NK-92 (cell line): ENCODE results near the gene FAM168A.
"Not testable (repeated sequence)": the region's sequence is repeated elsewhere in the genome, so short reads cannot be mapped to it uniquely, and the experiment has no call there.

ENCODE experiments used
- DNase-seq: peaks from one replicate; lab custom pipeline; 2025; ENCODE audit not compliant: unreplicated experiment; lab: John Stamatoyannopoulos, UW

The FAM168A gene

GRCh38 chr11:73475549-73476095 is 122.3 kb downstream of the FAM168A start:
- no peak for DNase-seq

GRCh38 chr11:73473252-73473651 is 124.7 kb downstream of the FAM168A start:
- DNase-seq = no peak

DNA sequence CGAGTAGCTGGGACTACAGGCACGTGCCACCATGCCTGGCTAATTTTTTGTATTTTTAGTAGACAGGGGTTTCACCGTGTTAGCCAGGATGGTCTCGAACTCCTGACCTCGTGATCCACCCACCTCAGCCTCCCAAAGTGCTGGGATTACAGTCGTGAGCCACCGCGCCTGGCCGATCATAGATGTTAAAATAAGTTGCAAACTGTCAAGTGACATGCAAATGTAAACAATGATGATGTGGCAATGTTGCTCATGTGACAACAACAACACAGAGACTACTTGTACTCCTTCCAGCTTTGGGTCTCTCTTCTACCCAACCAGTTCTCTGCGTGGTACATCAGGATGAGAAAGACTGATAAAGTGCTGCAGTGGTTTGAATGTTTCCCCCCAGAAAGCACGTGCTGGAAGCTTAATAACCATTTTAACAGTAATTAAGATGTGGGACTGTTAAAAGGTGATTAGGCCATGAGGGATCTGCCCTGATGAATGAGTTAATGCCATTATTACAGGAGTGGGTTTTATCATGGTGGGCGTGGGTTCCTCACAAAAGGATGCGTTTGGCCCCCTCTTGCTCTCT is 127.8 kb downstream of the FAM168A start:
- DNase-seq = not testable (repeated sequence)

- no peak for DNase-seq
These were observed 128.5 kb downstream of the FAM168A start for GRCh38 chr11:73469401-73469800.

- DNase-seq = no peak
These were observed 129.2 kb downstream of the FAM168A start for GRCh38 chr11:73468590-73469161.

GRCh38 chr11:73467505-73467904 is 130.4 kb downstream of the FAM168A start:
- DNase-seq = no peak

DNA sequence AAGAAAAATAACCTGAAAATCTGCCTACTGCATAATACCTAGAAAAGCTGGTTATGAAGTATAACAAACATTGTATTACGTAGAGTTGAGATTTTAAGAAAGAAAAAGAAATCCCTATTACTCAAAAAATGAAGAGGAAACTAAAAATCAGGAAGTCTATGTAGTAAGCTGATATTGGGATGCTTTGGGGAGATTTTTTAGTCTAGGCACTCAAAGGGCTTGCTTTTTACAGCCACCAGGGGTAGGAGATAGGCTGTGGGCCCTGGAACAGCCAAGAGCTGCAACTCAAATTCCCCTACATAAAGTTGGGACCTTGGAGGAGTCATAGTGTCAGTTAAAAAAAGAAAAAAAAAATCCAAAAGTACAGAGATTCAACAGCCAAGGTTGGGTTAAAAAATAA is 131.3 kb downstream of the FAM168A start:
- no peak for DNase-seq

- no peak for DNase-seq
These were observed 132.0 kb downstream of the FAM168A start for GRCh38 chr11:73465871-73466270.

DNA sequence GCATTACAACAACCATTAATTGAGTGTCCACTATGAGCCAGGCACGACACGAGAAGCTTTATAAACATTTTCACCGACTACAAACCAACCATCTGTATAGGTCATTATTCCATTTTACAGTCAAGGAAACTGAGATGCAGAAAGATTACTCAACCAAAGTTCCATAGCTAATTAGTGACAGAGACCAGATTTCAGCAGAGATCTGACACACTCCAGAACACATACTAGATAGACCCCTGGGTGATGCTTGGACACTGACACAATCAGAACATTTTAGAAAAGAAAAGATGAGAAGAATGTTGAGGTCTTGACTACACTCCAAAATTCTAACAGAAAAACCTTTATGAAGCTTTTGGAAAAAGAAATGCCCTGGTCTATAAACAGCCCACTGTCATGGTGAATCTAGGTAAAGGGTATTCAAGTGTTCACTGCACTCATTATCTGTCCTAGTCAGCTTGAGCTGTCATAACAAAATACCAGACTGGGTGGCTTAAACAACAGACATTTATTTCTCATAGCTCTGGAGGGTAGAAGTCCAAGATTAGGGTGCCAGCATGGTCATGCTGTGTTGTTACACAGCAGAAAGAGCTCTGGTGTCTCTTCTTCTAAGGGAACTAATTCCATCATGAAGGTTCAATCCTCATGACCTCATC is 132.8 kb downstream of the FAM168A start:
- DNase-seq = no peak

DNA sequence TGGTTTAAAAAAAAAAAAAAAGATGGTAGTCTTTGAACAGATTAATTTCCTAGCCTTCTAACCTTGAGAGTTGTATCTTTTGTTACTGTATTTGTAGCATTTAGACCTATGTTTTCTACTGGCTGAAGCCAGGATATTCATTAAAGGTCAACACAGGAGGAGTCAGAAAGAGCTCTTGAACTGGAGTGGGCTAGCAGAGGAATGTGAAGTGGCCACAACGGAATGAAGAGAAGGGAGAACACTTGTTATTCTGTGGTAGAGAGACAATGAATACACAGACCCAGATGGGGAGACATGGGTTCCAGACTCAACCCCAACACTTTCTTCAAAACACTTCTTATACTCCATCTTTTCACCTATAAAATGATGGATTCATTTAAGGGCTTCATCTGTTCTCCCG is 133.6 kb downstream of the FAM168A start:
- no peak for DNase-seq

DNA sequence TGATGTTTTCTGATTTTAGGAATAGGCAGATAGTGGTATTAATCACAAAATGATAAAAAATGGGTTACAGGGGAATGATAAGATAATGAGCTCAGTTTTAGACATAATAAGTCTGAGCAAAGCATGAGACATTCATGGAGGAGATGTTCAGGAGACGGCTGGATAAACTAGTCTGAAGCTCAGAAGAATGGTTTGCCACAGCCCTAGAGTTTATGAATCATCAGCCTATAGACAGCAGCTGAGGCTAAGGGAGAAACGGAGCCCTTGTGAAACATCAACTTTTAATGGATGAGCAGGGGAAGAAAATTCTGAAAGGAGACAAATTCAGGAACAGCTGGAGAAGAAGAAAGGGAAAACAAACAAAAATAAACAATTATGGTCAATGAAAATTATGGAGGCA is 134.6 kb downstream of the FAM168A start:
- DNase-seq = no peak

- no peak for DNase-seq
These were observed 135.9 kb downstream of the FAM168A start for GRCh38 chr11:73461964-73462363.

DNA sequence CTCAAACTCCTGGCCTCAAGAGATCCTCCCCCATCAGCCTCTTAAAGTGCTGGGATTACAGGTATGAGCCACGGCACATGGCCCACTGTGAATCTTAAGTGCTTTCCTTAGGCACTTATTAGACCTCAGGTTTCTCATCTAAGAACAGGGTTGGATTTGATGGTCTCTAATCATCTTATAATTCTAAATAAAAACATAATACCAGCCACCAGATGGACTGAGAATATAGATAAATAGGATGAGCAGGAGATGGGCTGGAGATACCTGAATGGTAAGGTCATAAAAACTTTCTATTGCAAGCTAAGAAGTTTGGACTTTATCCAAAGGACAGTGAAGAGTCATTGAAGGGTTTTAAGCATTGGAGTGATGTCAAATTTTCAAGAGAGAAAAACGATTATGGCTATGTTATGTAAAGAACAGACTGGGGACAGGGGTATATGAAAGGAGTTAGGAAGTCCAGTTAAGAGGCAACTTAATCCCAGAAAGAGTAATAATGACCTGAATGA is 136.5 kb downstream of the FAM168A start:
- DNase-seq = no peak

DNA sequence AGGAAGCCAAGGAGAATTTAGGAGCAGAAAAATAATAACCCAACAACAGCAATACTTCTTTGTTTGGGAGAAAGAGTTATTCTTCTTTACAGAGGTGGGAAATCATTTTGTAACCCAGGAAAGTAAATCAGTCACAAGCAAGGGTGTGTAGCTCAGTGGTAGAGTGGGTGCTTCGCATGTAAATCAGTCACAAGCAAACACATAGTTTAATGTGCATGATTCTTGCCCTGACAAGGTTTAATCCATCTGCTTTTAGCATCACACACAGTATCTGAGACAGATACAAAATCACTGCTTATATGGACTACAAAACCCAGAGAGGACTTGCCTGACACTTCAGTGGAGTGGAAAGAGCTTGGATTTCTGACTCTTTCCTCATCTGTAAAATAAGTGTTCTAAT is 139.7 kb downstream of the FAM168A start:
- DNase-seq = no peak

DNA sequence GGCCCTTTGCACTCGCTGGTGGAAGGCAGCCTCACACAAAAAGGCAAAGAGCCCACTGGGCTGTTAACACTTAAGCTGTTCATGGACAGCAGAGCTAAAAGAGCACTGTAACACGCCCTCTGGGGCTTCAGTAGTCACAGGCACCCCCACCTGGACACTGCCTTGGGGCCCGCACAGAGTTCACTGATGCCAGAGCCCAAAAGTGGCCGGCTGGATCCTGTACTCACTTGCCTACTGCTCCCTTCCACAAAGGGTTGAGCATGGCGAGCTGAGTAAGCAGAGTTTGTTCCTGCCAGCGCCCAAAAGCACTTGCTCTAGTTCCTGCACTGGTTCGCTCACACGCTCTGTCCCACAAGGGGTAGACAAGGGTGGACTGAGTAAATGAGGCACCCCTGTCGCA is 142.9 kb downstream of the FAM168A start:
- DNase-seq = no peak

DNA sequence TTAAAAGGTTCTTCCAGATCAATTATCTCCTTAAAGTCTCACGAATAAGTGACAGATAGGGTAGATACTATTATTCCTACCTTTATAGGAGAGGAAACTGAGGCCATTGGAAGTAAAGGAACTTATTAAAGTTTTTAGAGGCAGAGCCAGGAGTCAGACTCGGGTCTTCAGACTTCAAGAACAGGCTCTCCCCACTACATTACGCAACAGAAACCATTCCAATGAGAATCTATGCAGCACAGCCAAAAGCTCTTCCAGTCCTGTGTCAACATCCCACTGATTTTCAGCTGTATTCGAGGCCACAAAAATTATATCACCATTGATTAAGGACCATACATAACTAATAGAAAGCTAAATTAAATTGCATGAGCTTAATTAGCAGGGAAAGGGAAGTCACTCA is 144.3 kb downstream of the FAM168A start:
- DNase-seq = no peak

DNA sequence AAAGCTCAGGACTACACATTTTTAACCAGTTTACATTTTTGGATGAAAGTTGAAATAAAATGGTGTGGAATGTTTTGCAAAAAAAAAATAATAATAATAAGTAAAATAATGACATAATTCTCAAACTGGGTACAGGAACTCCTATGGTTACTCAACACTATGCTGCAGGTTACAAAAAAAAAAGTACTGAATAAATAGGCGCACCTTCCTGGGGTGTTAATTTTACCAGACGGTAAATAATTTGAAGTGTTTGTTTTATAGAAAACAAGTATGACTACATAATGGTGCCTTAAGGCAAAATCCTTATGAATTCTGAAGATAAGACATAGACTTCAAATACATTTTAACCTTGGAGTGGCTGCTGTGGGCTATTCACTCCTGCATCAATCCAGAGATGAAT is 145.2 kb downstream of the FAM168A start:
- no peak for DNase-seq

DNA sequence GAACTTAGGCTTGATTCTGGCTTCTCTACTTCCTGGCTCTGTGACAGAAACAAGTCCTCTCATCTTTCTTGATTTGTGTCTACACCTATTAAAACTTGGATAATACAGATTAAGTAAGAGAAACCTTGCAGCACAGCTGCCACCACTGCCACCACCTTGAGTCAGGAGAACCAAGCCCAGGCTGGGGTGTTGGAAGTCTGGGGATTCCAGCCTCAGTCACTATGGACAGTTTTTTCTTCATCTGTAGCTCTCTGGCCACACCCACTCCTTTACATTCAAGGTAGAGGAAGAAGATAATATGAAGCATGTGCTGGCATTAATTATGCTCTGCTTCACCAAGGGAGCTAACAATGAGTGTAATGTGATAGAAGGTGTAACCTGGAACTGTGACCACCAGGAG is 146.0 kb downstream of the FAM168A start:
- no peak for DNase-seq

DNA sequence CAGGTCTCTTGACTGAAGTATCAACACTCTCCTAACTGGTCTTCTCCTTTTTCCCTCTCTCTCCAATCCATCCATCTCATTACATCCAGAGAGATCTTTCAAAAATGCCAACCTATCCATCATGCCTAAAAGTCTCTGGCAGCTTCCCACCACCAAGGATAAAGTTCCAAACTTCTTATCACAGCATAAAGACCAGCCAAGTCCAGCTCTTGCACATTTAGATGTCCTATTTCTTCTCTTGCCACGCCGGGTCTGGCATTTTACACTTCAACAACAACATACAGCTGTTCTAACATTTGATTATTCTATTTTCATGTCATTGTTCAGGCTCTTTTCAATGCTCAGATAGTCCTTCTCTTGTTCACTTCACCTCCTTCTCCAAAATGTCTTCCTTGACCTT is 151.1 kb downstream of the FAM168A start:
- no peak for DNase-seq

- no peak for DNase-seq
These were observed 151.9 kb downstream of the FAM168A start for GRCh38 chr11:73445980-73446379.

GRCh38 chr11:73439002-73439843 is 158.7 kb downstream of the FAM168A start:
- DNase-seq = no peak
